ENCODE measurements around the gene SPATS2.

GRCh38 chr12:49331380-49332222 lies 35.7 kb upstream of the SPATS2 start:
- TF ChIP-seq, protein P1, sequence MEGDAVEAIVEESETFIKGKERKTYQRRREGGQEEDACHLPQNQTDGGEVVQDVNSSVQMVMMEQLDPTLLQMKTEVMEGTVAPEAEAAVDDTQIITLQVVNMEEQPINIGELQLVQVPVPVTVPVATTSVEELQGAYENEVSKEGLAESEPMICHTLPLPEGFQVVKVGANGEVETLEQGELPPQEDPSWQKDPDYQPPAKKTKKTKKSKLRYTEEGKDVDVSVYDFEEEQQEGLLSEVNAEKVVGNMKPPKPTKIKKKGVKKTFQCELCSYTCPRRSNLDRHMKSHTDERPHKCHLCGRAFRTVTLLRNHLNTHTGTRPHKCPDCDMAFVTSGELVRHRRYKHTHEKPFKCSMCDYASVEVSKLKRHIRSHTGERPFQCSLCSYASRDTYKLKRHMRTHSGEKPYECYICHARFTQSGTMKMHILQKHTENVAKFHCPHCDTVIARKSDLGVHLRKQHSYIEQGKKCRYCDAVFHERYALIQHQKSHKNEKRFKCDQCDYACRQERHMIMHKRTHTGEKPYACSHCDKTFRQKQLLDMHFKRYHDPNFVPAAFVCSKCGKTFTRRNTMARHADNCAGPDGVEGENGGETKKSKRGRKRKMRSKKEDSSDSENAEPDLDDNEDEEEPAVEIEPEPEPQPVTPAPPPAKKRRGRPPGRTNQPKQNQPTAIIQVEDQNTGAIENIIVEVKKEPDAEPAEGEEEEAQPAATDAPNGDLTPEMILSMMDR (IDR thresholded peaks at IDR 0.05; ENCODE audit: low read depth, low read length, poor library complexity, severe bottlenecking): peak; percentile 63
- TF ChIP-seq EZH2phosphoT487 (IDR thresholded peaks at IDR 0.05; ENCODE audit: borderline replicate concordance, low read length): no peak
